Uterus (tissue), 4 donors: ENCODE measurements around the gene MYO9B. TPM values are rescaled to one million over a fixed set of nuclear protein-coding genes. Genes with fewer than 3 reads are reported as not detected.

Source experiments
- DNase-seq, 2 donors: peaks; one replicate each; pipeline ENCODE4 v3.0.0-alpha.2; 2019 to 2020
- H3K27ac ChIP-seq, 2 donors: fragments of 200-600 bp; sonication (generic); 1 replicate in 1 of 2; 2 replicates in 1 of 2; pipeline ENCODE4 v1.5.1; 2016 to 2018
- H3K27me3 ChIP-seq, 2 donors: fragments of 200-600 bp; sonication (generic); one replicate each; pipeline ENCODE4 v1.5.1; 2018 to 2019; ENCODE audit warnings: control low read depth in 1 of 2
- H3K36me3 ChIP-seq, 2 donors: fragments of 200-600 bp; sonication (generic); one replicate each; pipeline ENCODE4 v1.5.1; 2019; ENCODE audit warnings: control low read depth in 1 of 2
- H3K4me1 ChIP-seq, 2 donors: fragments of 200-600 bp; sonication (generic); one replicate each; pipeline ENCODE4 v1.5.1; 2018 to 2019; ENCODE audit warnings: control low read depth in 1 of 2
- H3K4me3 ChIP-seq, 2 donors: fragments of 200-600 bp; sonication (generic); 1 replicate in 1 of 2; 2 replicates in 1 of 2; pipeline ENCODE4 v1.5.1; 2018 to 2019; ENCODE audit warnings: mild to moderate bottlenecking in 1 of 2
- H3K9me3 ChIP-seq, 2 donors: fragments of 200-600 bp; sonication (generic); one replicate each; pipeline ENCODE4 v1.5.1; 2019; ENCODE audit warnings: control low read depth in 1 of 2
- CTCF ChIP-seq, 4 experiments: fragments of 200-600 bp in 2 of 4; fragments of 450-650 bp in 2 of 4; sonication (generic) in 2 of 4; IDR thresholded peaks; one replicate each; pipeline ENCODE4 v1.5.1; 2016 to 2019; ENCODE audit warnings: antibody characterized with exemption in 4 of 4, mild to moderate bottlenecking in 2 of 4, moderate library complexity in 1 of 4
- POLR2A ChIP-seq, 2 donors: fragments of 450-650 bp; IDR thresholded peaks; one replicate each; pipeline ENCODE4 v1.6.1; 2016; ENCODE audit warnings: antibody characterized with exemption in 2 of 2, mild to moderate bottlenecking in 1 of 2, moderate library complexity in 1 of 2
- intact Hi-C: fragments of 100-400 bp; cut with DNase I; formaldehyde crosslinking; loops from one replicate; pipeline ENCODE4 v1.15.1; 2023; ENCODE audit warnings: low total_unique reads
- total RNA-seq, 4 donors: library from RNA; depleted of rRNA in 3 of 4; stranded (reverse); fragments of >200 nt in 3 of 4; gene quantifications; one replicate each; pipeline versions ENCODE4 v1.1.0 to v1.2.4, GENCODE V29; 2014 to 2023
- donor health status: DM: yes; HTN: yes; CAD: no.

The MYO9B gene
- total RNA-seq, 4 donors from 2014 or later: 17.6 to 117 (median 54.1) TPM

GRCh38 chr19:17249887-17250548, 174.4 kb downstream of the MYO9B start:
- Histone ChIP-seq H3K9me3 (no peaks in the 10 kb centered on the region), H3K27me3 (no peaks in the 10 kb centered on the region), H3K4me1 (no peaks in the 10 kb centered on the region), H3K4me3 (no peak overlapping the region), H3K36me3 (no peaks in the 10 kb centered on the region), H3K27ac (no peak overlapping the region)
- intact Hi-C loops: no loop called here
- no peak for DNase-seq
- TF ChIP-seq CTCF (IDR thresholded peaks at IDR 0.05) (no peak), POLR2A (IDR thresholded peaks at IDR 0.05) (no peak)

- no peak for DNase-seq
- H3K36me3 ChIP-seq: no peaks in the 10 kb centered on the region
- H3K27me3 ChIP-seq: no peaks in the 10 kb centered on the region
- TF ChIP-seq CTCF (IDR thresholded peaks at IDR 0.05): no peak
- no peak for TF ChIP-seq POLR2A (IDR thresholded peaks at IDR 0.05)
- no peak overlapping the region for H3K27ac ChIP-seq
- intact Hi-C loops: no loop called here
- H3K9me3 ChIP-seq: no peaks in the 10 kb centered on the region
- H3K4me1 ChIP-seq: no peaks in the 10 kb centered on the region
- H3K4me3 ChIP-seq: no peak overlapping the region
Measured at GRCh38 chr19:17254636-17255035, 179.1 kb downstream of the MYO9B start.

- H3K36me3 ChIP-seq: no peaks in the 10 kb centered on the region
- H3K4me3 ChIP-seq: no peak overlapping the region
- intact Hi-C loops: no loop called here
- H3K9me3 ChIP-seq: no peaks in the 10 kb centered on the region
- no peak for DNase-seq
- TF ChIP-seq POLR2A (IDR thresholded peaks at IDR 0.05): no peak
- TF ChIP-seq CTCF (IDR thresholded peaks at IDR 0.05): no peak
- H3K27me3 ChIP-seq: no peaks in the 10 kb centered on the region
- H3K27ac ChIP-seq: no peak overlapping the region
- no peaks in the 10 kb centered on the region for H3K4me1 ChIP-seq
Measured at GRCh38 chr19:17255150-17255621, 179.6 kb downstream of the MYO9B start.

- DNase-seq: no peak
- TF ChIP-seq CTCF (IDR thresholded peaks at IDR 0.05): no peak
- no peak for TF ChIP-seq POLR2A (IDR thresholded peaks at IDR 0.05)
- Histone ChIP-seq H3K36me3 (no peaks in the 10 kb centered on the region), H3K4me1 (no peaks in the 10 kb centered on the region), H3K4me3 (no peak overlapping the region), H3K9me3 (no peaks in the 10 kb centered on the region), H3K27ac (no peak overlapping the region), H3K27me3 (no peaks in the 10 kb centered on the region)
- intact Hi-C loops: no loop called here
Measured at GRCh38 chr19:17256130-17256529, 180.6 kb downstream of the MYO9B start.

GRCh38 chr19:17259118-17259780, 183.7 kb downstream of the MYO9B start:
- TF ChIP-seq CTCF (IDR thresholded peaks at IDR 0.05) (no peak), POLR2A (IDR thresholded peaks at IDR 0.05) (no peak)
- no peak for DNase-seq
- Histone ChIP-seq H3K4me1 (no peaks in the 10 kb centered on the region), H3K27ac (no peak overlapping the region), H3K9me3 (no peaks in the 10 kb centered on the region), H3K27me3 (no peaks in the 10 kb centered on the region), H3K36me3 (no peaks in the 10 kb centered on the region), H3K4me3 (no peak overlapping the region)
- intact Hi-C loops: no loop called here
